Smooth muscle cell (in vitro differentiated cells): ENCODE measurements around the gene ACR. TPM values are rescaled to one million over a fixed set of nuclear protein-coding genes. Genes with fewer than 3 reads are reported as not detected.

Experiments
- DNase-seq: peaks from one replicate; lab custom pipeline; 2025; ENCODE audit not compliant: unreplicated experiment; lab: John Stamatoyannopoulos, UW
- H2AFZ ChIP-seq: fragments of 200-600 bp; sonication (generic); 2 replicates; pipeline ENCODE4 v1.6.0; 2016; ENCODE audit warnings: antibody characterized with exemption, low read depth, mild to moderate bottlenecking
- H3F3A ChIP-seq: fragments of 200-600 bp; sonication (generic); 2 replicates; pipeline ENCODE4 v1.6.0; 2017; ENCODE audit warnings: antibody characterized with exemption, low read depth
- H3K27ac ChIP-seq: fragments of 200-600 bp; sonication (generic); 2 replicates; pipeline ENCODE4 v1.5.1; 2016; ENCODE audit warnings: low read depth, mild to moderate bottlenecking
- H3K27me3 ChIP-seq: fragments of 200-600 bp; sonication (generic); 2 replicates; pipeline ENCODE4 v1.6.1; 2016; ENCODE audit warnings: low read depth, mild to moderate bottlenecking
- H3K36me3 ChIP-seq: fragments of 200-600 bp; sonication (generic); 2 replicates; pipeline ENCODE4 v1.5.1; 2016; ENCODE audit warnings: low read depth
- H3K4me1 ChIP-seq: fragments of 200-600 bp; sonication (generic); 2 replicates; pipeline ENCODE4 v1.5.1; 2016; ENCODE audit warnings: low read depth
- H3K4me2 ChIP-seq: fragments of 200-600 bp; sonication (generic); 2 replicates; pipeline ENCODE4 v1.6.0; 2016; ENCODE audit warnings: mild to moderate bottlenecking
- H3K4me3 ChIP-seq: fragments of 200-600 bp; sonication (generic); 2 replicates; pipeline ENCODE4 v1.5.1; 2016; ENCODE audit warnings: mild to moderate bottlenecking
- H3K79me2 ChIP-seq: fragments of 200-600 bp; sonication (generic); 2 replicates; pipeline ENCODE4 v1.6.0; 2016; ENCODE audit warnings: low read depth, mild to moderate bottlenecking
- H3K9ac ChIP-seq: fragments of 200-600 bp; sonication (generic); 2 replicates; pipeline ENCODE4 v1.6.0; 2016; ENCODE audit warnings: low read depth
- H3K9me3 ChIP-seq: fragments of 200-600 bp; sonication (generic); replicated peaks from 2 replicates; pipeline ENCODE4 v1.5.1; 2016; ENCODE audit warnings: low read depth
- H4K20me1 ChIP-seq: fragments of 200-600 bp; sonication (generic); 2 replicates; pipeline ENCODE4 v1.6.0; 2016; ENCODE audit warnings: low read depth
- CTCF ChIP-seq: fragments of 200-600 bp; sonication (generic); IDR thresholded peaks from 2 replicates; pipeline ENCODE4 v1.5.1; 2017; ENCODE audit warnings: borderline replicate concordance, mild to moderate bottlenecking, antibody characterized with exemption; ENCODE audit not compliant: insufficient read depth, poor library complexity, severe bottlenecking
- WGBS: methylation state at CpG from one replicate; pipeline ENCODE4 v1.1.7; 2016; ENCODE audit warnings: low lambda C conversion rate; 5-methylcytosine and 5-hydroxymethylcytosine counted together
- polyA plus RNA-seq: library from polyadenylated mRNA; unstranded; fragments of >200 nt; fragmentation: Nextera tagmentation; extraction: Ambion mirVana; gene quantifications from 2 replicates; pipeline ENCODE4 v1.2.1, GENCODE V29; 2016
- total RNA-seq: library from RNA; depleted of rRNA; stranded (reverse); fragments of >200 nt; gene quantifications from 2 replicates; pipeline ENCODE4 v1.2.3, GENCODE V29; 2014

The ACR gene
- total and polyA plus RNA-seq, 2 experiments from 2014 or later, result 0.27 TPM; not detected in 1

- H3K4me2 ChIP-seq, result no peak overlapping the region
- TF ChIP-seq CTCF, result no peak
- H3K9ac ChIP-seq, result no peak overlapping the region
- H4K20me1 ChIP-seq, result peaks cover 20% of the 10 kb centered on the region
- no peaks in the 10 kb centered on the region for H3K4me1 ChIP-seq
- no peak overlapping the region for H2AFZ ChIP-seq
- DNase-seq, result no peak
- 89% methylated on average over 23 of the region's 32 CpGs for WGBS
- no peaks in the 10 kb centered on the region for H3F3A ChIP-seq
- H3K4me3 ChIP-seq, result no peak overlapping the region
- H3K27me3 ChIP-seq, result peaks cover 37% of the 10 kb centered on the region
- no peaks in the 10 kb centered on the region for H3K79me2 ChIP-seq
- no peak overlapping the region for H3K27ac ChIP-seq
- no peaks in the 10 kb centered on the region for H3K36me3 ChIP-seq
- no peaks in the 10 kb centered on the region for H3K9me3 ChIP-seq
These were observed 16.7 kb upstream of the ACR start for GRCh38 chr22:50721257-50721844.

GRCh38 chr22:50722048-50722701 lies 15.8 kb upstream of the ACR start:
- H4K20me1 ChIP-seq, result peaks cover 20% of the 10 kb centered on the region
- no peak overlapping the region for H3K4me3 ChIP-seq
- H3K27ac ChIP-seq, result no peak overlapping the region
- no peaks in the 10 kb centered on the region for H3K36me3 ChIP-seq
- no peak overlapping the region for H3K9ac ChIP-seq
- no peaks in the 10 kb centered on the region for H3K79me2 ChIP-seq
- no peak for TF ChIP-seq CTCF
- H3F3A ChIP-seq, result no peaks in the 10 kb centered on the region
- H3K27me3 ChIP-seq, result peaks cover 37% of the 10 kb centered on the region
- no peak for DNase-seq
- no peak overlapping the region for H3K4me2 ChIP-seq
- 94% methylated on average over 33 of the region's 33 CpGs for WGBS
- no peaks in the 10 kb centered on the region for H3K9me3 ChIP-seq
- no peaks in the 10 kb centered on the region for H3K4me1 ChIP-seq
- H2AFZ ChIP-seq, result no peak overlapping the region

- Histone ChIP-seq H3F3A (no peaks in the 10 kb centered on the region), H3K4me3 (no peak overlapping the region), H3K9me3 (no peaks in the 10 kb centered on the region), H4K20me1 (peaks cover 25% of the 10 kb centered on the region), H3K79me2 (no peaks in the 10 kb centered on the region), H3K9ac (no peak overlapping the region), H3K4me2 (no peak overlapping the region), H3K27me3 (peaks cover 37% of the 10 kb centered on the region), H3K36me3 (no peaks in the 10 kb centered on the region), H3K27ac (no peak overlapping the region), H2AFZ (no peak overlapping the region), H3K4me1 (no peaks in the 10 kb centered on the region)
- no peak for TF ChIP-seq CTCF
- WGBS, result 93% methylated on average over 12 of the region's 12 CpGs
- no peak for DNase-seq
These were observed 15.1 kb upstream of the ACR start for GRCh38 chr22:50722716-50723428.
